ENCODE measurements around the gene LRRC1. TPM values are rescaled to one million over a fixed set of nuclear protein-coding genes. Genes with fewer than 3 reads are reported as not detected.

LRRC1 gene
- total and polyA plus RNA-seq, 4 donors = 0.36 to 6.4 (median 0.94) TPM

DNA sequence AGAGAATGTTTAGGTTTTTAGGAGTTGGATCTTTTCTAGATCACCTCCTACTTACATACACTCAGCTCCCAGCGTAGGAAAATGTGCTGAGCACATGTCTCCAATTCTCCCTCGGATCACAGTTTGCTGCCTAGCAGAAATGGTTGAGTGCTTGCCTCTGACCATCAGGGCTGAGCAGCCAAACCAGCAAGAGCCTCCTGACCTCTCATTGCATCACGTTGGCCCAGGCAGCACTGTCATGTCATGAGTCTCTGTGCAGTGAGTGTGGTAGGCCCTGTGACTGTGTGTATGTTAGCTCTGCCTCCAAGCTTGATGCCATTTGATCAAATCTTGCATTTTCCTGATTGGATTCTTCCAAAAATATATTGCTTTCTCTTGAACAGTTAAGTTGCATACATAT lies 112.0 kb downstream of the LRRC1 start:
- TF ChIP-seq, protein P1, sequence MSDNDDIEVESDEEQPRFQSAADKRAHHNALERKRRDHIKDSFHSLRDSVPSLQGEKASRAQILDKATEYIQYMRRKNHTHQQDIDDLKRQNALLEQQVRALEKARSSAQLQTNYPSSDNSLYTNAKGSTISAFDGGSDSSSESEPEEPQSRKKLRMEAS (IDR thresholded peaks at IDR 0.05) = no peak
- no peak for TF ChIP-seq HNF4A (conservative IDR thresholded peaks at IDR 0.05)
- TF ChIP-seq SP1 (IDR thresholded peaks at IDR 0.05) = no peak
- no peak for TF ChIP-seq RAD21 (IDR thresholded peaks at IDR 0.05)
- no peak for TF ChIP-seq FOXA2 (IDR thresholded peaks at IDR 0.05)
- no peak for TF ChIP-seq RXRA (IDR thresholded peaks at IDR 0.05)
- TF ChIP-seq, protein P2, sequence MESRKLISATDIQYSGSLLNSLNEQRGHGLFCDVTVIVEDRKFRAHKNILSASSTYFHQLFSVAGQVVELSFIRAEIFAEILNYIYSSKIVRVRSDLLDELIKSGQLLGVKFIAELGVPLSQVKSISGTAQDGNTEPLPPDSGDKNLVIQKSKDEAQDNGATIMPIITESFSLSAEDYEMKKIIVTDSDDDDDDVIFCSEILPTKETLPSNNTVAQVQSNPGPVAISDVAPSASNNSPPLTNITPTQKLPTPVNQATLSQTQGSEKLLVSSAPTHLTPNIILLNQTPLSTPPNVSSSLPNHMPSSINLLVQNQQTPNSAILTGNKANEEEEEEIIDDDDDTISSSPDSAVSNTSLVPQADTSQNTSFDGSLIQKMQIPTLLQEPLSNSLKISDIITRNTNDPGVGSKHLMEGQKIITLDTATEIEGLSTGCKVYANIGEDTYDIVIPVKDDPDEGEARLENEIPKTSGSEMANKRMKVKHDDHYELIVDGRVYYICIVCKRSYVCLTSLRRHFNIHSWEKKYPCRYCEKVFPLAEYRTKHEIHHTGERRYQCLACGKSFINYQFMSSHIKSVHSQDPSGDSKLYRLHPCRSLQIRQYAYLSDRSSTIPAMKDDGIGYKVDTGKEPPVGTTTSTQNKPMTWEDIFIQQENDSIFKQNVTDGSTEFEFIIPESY (IDR thresholded peaks at IDR 0.05) = no peak
- TF ChIP-seq, protein P3, sequence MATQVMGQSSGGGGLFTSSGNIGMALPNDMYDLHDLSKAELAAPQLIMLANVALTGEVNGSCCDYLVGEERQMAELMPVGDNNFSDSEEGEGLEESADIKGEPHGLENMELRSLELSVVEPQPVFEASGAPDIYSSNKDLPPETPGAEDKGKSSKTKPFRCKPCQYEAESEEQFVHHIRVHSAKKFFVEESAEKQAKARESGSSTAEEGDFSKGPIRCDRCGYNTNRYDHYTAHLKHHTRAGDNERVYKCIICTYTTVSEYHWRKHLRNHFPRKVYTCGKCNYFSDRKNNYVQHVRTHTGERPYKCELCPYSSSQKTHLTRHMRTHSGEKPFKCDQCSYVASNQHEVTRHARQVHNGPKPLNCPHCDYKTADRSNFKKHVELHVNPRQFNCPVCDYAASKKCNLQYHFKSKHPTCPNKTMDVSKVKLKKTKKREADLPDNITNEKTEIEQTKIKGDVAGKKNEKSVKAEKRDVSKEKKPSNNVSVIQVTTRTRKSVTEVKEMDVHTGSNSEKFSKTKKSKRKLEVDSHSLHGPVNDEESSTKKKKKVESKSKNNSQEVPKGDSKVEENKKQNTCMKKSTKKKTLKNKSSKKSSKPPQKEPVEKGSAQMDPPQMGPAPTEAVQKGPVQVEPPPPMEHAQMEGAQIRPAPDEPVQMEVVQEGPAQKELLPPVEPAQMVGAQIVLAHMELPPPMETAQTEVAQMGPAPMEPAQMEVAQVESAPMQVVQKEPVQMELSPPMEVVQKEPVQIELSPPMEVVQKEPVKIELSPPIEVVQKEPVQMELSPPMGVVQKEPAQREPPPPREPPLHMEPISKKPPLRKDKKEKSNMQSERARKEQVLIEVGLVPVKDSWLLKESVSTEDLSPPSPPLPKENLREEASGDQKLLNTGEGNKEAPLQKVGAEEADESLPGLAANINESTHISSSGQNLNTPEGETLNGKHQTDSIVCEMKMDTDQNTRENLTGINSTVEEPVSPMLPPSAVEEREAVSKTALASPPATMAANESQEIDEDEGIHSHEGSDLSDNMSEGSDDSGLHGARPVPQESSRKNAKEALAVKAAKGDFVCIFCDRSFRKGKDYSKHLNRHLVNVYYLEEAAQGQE (IDR thresholded peaks at IDR 0.05) = no peak
- TF ChIP-seq JUND (IDR thresholded peaks at IDR 0.05) = no peak
- no peak for TF ChIP-seq TAF1 (conservative IDR thresholded peaks at IDR 0.05)
- no peak for TF ChIP-seq YY1 (IDR thresholded peaks at IDR 0.05)
- TF ChIP-seq EGR1 (IDR thresholded peaks at IDR 0.05; ENCODE audit: low read depth in 2 of 2) = no peak
- TF ChIP-seq HNF4G (IDR thresholded peaks at IDR 0.05) = no peak
- TF ChIP-seq, protein P4, sequence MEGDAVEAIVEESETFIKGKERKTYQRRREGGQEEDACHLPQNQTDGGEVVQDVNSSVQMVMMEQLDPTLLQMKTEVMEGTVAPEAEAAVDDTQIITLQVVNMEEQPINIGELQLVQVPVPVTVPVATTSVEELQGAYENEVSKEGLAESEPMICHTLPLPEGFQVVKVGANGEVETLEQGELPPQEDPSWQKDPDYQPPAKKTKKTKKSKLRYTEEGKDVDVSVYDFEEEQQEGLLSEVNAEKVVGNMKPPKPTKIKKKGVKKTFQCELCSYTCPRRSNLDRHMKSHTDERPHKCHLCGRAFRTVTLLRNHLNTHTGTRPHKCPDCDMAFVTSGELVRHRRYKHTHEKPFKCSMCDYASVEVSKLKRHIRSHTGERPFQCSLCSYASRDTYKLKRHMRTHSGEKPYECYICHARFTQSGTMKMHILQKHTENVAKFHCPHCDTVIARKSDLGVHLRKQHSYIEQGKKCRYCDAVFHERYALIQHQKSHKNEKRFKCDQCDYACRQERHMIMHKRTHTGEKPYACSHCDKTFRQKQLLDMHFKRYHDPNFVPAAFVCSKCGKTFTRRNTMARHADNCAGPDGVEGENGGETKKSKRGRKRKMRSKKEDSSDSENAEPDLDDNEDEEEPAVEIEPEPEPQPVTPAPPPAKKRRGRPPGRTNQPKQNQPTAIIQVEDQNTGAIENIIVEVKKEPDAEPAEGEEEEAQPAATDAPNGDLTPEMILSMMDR (IDR thresholded peaks at IDR 0.05; ENCODE audit: low read depth, low read length, missing input control) = no peak
- no peak for TF ChIP-seq GABPA (IDR thresholded peaks at IDR 0.05 in 1 of 2, conservative IDR thresholded peaks at IDR 0.05 in 1 of 2)
- Histone ChIP-seq H3K9me3 (ENCODE audit: control insufficient read depth in 4 of 4, low read length in 3 of 4) (no peaks in the 10 kb centered on the region), H3K9ac (ENCODE audit: low read depth in 1 of 2, low read length in 2 of 2) (no peak overlapping the region), H3K4me1 (ENCODE audit: control insufficient read depth in 4 of 4, insufficient read depth in 4 of 4, low read length in 3 of 4) (no peaks in the 10 kb centered on the region), H3K27ac (ENCODE audit: low read depth in 1 of 2, low read length in 2 of 2) (no peak overlapping the region), H3K36me3 (ENCODE audit: control insufficient read depth in 4 of 4, insufficient read depth in 3 of 4, low read depth in 1 of 4, low read length in 3 of 4) (no peaks in the 10 kb centered on the region), H3K27me3 (ENCODE audit: control insufficient read depth in 4 of 4, insufficient read depth in 4 of 4, low read length in 3 of 4) (no peaks in the 10 kb centered on the region), H3K4me3 (ENCODE audit: low read depth in 1 of 3, low read length in 3 of 3) (no peak overlapping the region)
- 72% methylated on average over 3 of the region's 3 CpGs for WGBS
- no peak for DNase-seq (ENCODE audit: low spot score)

DNA sequence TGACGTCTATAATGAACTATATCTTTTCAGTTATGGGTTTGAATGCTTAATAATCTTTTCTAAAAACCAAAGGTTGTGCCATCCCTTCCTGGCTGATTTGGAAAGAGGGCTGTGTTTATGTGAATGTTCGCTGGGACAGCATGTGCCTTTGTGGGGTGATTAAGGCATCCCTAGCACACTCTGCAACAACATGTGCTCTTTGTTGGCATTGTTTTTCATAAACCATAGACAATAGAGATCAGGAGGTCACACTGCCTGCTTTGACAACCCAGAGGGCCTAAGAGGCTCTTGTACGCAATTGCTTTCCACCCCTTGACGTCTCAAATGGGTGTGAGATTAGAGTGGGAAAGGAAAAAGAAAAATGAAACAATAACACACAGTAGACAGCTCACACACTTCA lies 116.0 kb downstream of the LRRC1 start:
- WGBS = 80% methylated on average over 4 of the region's 4 CpGs

More for the DNA sequence above, 116.0 kb downstream of the LRRC1 start:
- Histone ChIP-seq H3K27me3 (ENCODE audit: control insufficient read depth in 4 of 4, insufficient read depth in 4 of 4, low read length in 3 of 4) (no peaks in the 10 kb centered on the region), H3K27ac (ENCODE audit: low read depth in 1 of 2, low read length in 2 of 2) (no peak overlapping the region), H3K4me1 (ENCODE audit: control insufficient read depth in 4 of 4, insufficient read depth in 4 of 4, low read length in 3 of 4) (no peaks in the 10 kb centered on the region), H3K9ac (ENCODE audit: low read depth in 1 of 2, low read length in 2 of 2) (no peak overlapping the region), H3K4me3 (ENCODE audit: low read depth in 1 of 3, low read length in 3 of 3) (no peak overlapping the region), H3K36me3 (ENCODE audit: control insufficient read depth in 4 of 4, insufficient read depth in 3 of 4, low read depth in 1 of 4, low read length in 3 of 4) (no peaks in the 10 kb centered on the region), H3K9me3 (ENCODE audit: control insufficient read depth in 4 of 4, low read length in 3 of 4) (no peaks in the 10 kb centered on the region)
- peak; percentile 85 for TF ChIP-seq NR2F2 (IDR thresholded peaks at IDR 0.05)
- TF ChIP-seq YY1 (IDR thresholded peaks at IDR 0.05) = no peak
- TF ChIP-seq, protein P3 (IDR thresholded peaks at IDR 0.05) = no peak
- TF ChIP-seq SP1 (IDR thresholded peaks at IDR 0.05) = peak; percentile 10
- TF ChIP-seq, protein P1 (IDR thresholded peaks at IDR 0.05) = no peak
- TF ChIP-seq, protein P4 (IDR thresholded peaks at IDR 0.05; ENCODE audit: low read depth, low read length, missing input control) = no peak
- TF ChIP-seq TAF1 (conservative IDR thresholded peaks at IDR 0.05) = no peak
- no peak for TF ChIP-seq JUND (IDR thresholded peaks at IDR 0.05)
- no peak for TF ChIP-seq EGR1 (IDR thresholded peaks at IDR 0.05; ENCODE audit: low read depth in 2 of 2)
- TF ChIP-seq HNF4G (IDR thresholded peaks at IDR 0.05) = no peak
- no peak for TF ChIP-seq FOXA2 (IDR thresholded peaks at IDR 0.05)
- no peak for DNase-seq (ENCODE audit: low spot score)

All from liver (tissue), 9 donors.